Measurements from ENCODE around the gene SYNGR1. TPM values are rescaled to one million over a fixed set of nuclear protein-coding genes. Genes with fewer than 3 reads are reported as not detected.

The SYNGR1 gene
- total RNA-seq, 1 donor from 2014 or later = 4.7 TPM

- no peak overlapping the region for H3K4me3 ChIP-seq (ENCODE audit: low read depth, low read length)
- DNase-seq (ENCODE audit: low read depth) = no peak
- TF ChIP-seq CTCF (conservative IDR thresholded peaks at IDR 0.05; ENCODE audit: low read depth, low read length) = no peak
These were observed 67.8 kb downstream of the SYNGR1 start for GRCh38 chr22:39417641-39418040.

DNA sequence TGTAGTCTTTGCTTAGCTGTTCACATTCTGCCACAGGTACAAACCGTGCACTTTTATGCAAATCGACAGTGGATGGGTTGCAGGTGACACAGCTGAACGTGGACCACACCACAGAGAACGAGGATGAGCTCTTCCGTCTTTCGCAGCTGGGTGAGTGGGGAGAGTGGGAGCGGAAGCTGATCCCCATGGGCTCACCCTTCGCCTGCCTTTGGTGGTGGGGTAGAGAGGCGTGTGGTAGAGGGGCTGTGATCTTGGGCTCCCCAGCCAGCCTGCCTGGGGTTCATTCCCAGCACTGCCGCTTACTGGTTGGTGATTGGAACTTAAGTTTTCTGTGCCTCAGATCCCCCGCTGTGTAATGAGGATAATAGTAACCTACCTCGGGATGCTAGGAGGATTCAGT lies 68.9 kb downstream of the SYNGR1 start:
- DNase-seq (ENCODE audit: low read depth) = no peak
- H3K4me3 ChIP-seq (ENCODE audit: low read depth, low read length) = no peak overlapping the region
- no peak for TF ChIP-seq CTCF (conservative IDR thresholded peaks at IDR 0.05; ENCODE audit: low read depth, low read length)

GRCh38 chr22:39419096-39419495 lies 69.3 kb downstream of the SYNGR1 start:
- no peak overlapping the region for H3K4me3 ChIP-seq (ENCODE audit: low read depth, low read length)
- no peak for DNase-seq (ENCODE audit: low read depth)
- no peak for TF ChIP-seq CTCF (conservative IDR thresholded peaks at IDR 0.05; ENCODE audit: low read depth, low read length)

DNA sequence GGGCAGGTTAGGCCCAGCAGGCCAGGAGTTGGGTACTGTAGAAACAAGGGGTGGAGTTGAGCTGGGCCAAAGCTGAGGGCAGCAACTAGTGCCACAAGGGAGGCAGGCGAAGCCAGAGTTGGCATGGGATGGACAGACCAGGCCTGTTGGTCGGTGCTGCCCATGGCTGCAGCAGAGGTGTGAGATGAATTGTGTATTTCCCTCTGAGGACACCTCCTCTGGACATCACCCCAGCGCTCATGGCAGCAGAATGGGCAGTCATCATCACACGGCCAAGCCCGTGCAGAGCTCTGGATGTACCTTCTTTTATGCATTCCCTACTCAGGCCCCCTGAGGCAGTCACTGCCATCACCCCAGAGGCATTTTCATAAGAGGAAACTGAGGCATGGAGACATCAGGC lies 70.1 kb downstream of the SYNGR1 start:
- H3K4me3 ChIP-seq (ENCODE audit: low read depth, low read length) = no peak overlapping the region
- no peak for DNase-seq (ENCODE audit: low read depth)
- no peak for TF ChIP-seq CTCF (conservative IDR thresholded peaks at IDR 0.05; ENCODE audit: low read depth, low read length)

DNA sequence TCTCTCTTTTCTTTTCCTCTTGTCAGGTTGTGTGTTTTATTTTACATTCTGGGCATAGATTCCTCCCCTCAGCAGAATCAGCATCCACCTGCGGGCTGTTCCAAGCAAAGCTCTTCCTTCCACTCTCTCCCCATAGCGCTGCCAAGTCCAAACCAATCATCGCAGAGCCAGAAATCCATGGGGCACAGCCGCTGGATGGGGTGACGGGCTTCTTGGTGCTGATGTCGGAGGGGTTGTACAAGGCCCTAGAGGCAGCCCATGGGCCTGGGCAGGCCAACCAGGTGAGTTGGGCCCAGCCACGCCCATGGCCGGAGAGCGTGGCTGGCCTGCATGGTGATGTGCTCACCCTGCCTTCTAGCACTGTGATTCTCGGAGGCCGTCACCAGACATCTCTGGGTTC lies 71.9 kb downstream of the SYNGR1 start:
- TF ChIP-seq CTCF (conservative IDR thresholded peaks at IDR 0.05; ENCODE audit: low read depth, low read length) = no peak
- H3K4me3 ChIP-seq (ENCODE audit: low read depth, low read length) = no peak overlapping the region
- no peak for DNase-seq (ENCODE audit: low read depth)

DNA sequence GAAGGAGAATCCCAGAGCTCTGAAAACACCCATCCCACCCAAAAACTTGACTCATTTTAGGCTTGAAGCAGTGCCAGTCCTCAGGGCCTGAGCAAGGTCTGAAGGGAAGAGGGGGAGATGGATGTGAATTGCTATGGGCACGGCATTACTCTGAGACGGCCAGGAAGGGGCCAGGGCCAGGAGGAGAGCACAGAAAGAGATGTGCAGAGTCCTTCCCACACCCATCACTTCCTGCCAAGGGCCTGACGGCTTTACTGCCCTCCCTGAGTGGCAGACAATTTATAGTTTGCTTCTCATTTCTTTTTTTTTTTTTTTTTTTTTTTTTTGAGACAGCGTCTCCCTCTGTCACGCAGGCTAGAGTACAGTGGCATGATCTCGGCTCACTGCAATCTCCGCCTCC lies 72.3 kb downstream of the SYNGR1 start:
- TF ChIP-seq CTCF (conservative IDR thresholded peaks at IDR 0.05; ENCODE audit: low read depth, low read length) = no peak
- DNase-seq (ENCODE audit: low read depth) = no peak
- no peak overlapping the region for H3K4me3 ChIP-seq (ENCODE audit: low read depth, low read length)

DNA sequence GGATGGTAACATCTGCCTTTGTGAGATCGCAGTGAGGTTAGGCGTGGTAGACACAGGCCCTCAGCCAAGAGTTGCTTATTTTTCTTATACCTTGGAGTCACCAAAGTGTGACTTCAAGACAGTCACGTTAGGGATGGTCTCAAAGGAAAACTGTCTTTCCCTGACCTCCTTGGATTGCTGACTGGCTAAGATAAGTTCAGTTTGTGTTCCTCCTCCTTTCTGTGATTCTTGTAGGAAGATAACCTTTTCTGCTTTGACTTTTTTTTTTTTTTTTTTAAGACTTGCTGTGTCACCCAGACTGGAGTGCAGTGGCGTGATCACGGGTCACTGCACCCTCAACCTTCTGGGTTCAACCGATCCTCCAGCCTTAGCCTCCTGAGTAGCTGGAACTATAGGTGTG lies 72.9 kb downstream of the SYNGR1 start:
- no peak for TF ChIP-seq CTCF (conservative IDR thresholded peaks at IDR 0.05; ENCODE audit: low read depth, low read length)
- no peak overlapping the region for H3K4me3 ChIP-seq (ENCODE audit: low read depth, low read length)
- no peak for DNase-seq (ENCODE audit: low read depth)

Data from epithelial cell of proximal tubule (primary cell).